HUES64 (cell line): ENCODE results near the gene WNT4.

Source experiments
- H3K27ac ChIP-seq: 2 replicates; pipeline ENCODE4 v1.7.0; 2013; ENCODE audit warnings: low read depth, low read length, inconsistent platforms
- H3K27me3 ChIP-seq: 2 replicates; pipeline ENCODE4 v1.6.1; 2013; ENCODE audit warnings: mild to moderate bottlenecking, low read length; ENCODE audit not compliant: insufficient read depth
- H3K36me3 ChIP-seq: 2 replicates; pipeline ENCODE4 v1.6.1; 2013; ENCODE audit warnings: mild to moderate bottlenecking, low read length; ENCODE audit not compliant: insufficient read depth
- H3K4me1 ChIP-seq: 2 replicates; pipeline ENCODE4 v1.6.1; 2013; ENCODE audit warnings: mild to moderate bottlenecking, low read length, moderate library complexity; ENCODE audit not compliant: insufficient read depth
- H3K4me3 ChIP-seq: 2 replicates; pipeline ENCODE4 v1.5.1; 2013; ENCODE audit warnings: mild to moderate bottlenecking, low read length, moderate library complexity
- H3K9ac ChIP-seq: 2 replicates; pipeline ENCODE4 v1.6.1; 2013; ENCODE audit warnings: mild to moderate bottlenecking, low read depth, low read length
- H3K9me3 ChIP-seq: 2 replicates; pipeline ENCODE4 v1.6.1; 2013; ENCODE audit warnings: low read depth, low read length; ENCODE audit not compliant: insufficient read depth
- WGBS: fragments of 150-250, 120-280 bp; methylation state at CpG from one replicate; pipeline ENCODE4 v1.1.7; 2013; ENCODE audit warnings: missing lambda C conversion rate; 5-methylcytosine and 5-hydroxymethylcytosine counted together

Gene WNT4

DNA sequence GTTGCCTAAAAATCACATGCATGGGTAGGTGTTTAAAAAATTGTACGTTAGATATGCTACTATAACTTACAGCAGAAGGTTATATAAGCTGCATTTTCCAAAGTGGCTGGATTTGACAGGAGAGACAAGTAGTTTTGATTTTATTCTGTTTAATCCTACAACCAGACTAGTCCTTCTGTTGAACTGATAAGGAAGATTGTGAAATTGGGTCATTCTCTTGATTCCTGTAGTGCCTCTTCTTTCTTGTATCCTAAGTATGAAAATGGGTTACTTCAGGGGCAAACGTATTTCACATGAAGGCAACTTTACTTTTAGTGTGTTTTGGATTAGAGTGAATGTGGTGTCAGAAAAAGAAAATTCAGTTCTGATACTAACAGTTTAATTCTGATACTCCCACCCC is 71.4 kb downstream of the WNT4 start:
- H3K36me3 ChIP-seq = no peaks in the 10 kb centered on the region
- WGBS = 80% methylated on average over 2 of the region's 2 CpGs
- H3K4me1 ChIP-seq = 0 out of 2 replicates have a peak, but pooled peaks cover 14% of the 10 kb centered on the region
- no peak overlapping the region for H3K4me3 ChIP-seq
- H3K27me3 ChIP-seq = no peaks in the 10 kb centered on the region
- no peak overlapping the region for H3K9ac ChIP-seq
- no peaks in the 10 kb centered on the region; the same call in 1 of the 2 replicates for H3K9me3 ChIP-seq
- H3K27ac ChIP-seq = no peak overlapping the region
